MM.1S (cell line): Measurements from ENCODE around the gene CNPY1.

Experiments used
- DNase-seq: peaks from one replicate; pipeline ENCODE4 v3.0.0-alpha.2; 2015
- H2AFZ ChIP-seq: fragments of 300-600 bp; sonication (generic); 2 replicates; pipeline ENCODE4 v1.6.0; 2016; ENCODE audit warnings: antibody characterized with exemption, low read length
- H3F3A ChIP-seq: fragments of 300-600 bp; sonication (generic); 2 replicates; pipeline ENCODE4 v1.6.1; 2016; ENCODE audit warnings: mild to moderate bottlenecking, antibody characterized with exemption, low read length, moderate library complexity, mixed read lengths; ENCODE audit not compliant: insufficient read depth
- H3K27ac ChIP-seq: fragments of 300-600 bp; sonication (generic); 2 replicates; pipeline ENCODE4 v1.5.1; 2016; ENCODE audit warnings: mild to moderate bottlenecking, low read length
- H3K27me3 ChIP-seq: fragments of 300-600 bp; sonication (generic); replicated peaks from 2 replicates; pipeline ENCODE4 v1.6.0; 2016; ENCODE audit warnings: low read length; ENCODE audit not compliant: insufficient read depth
- H3K36me3 ChIP-seq: fragments of 300-600 bp; sonication (generic); replicated peaks from 2 replicates; pipeline ENCODE4 v1.6.1; 2016; ENCODE audit warnings: mild to moderate bottlenecking, low read length, mixed read lengths; ENCODE audit not compliant: insufficient read depth
- H3K4me1 ChIP-seq: fragments of 300-600 bp; sonication (generic); 2 replicates; pipeline ENCODE4 v1.6.1; 2016; ENCODE audit warnings: low read length, mixed read lengths
- H3K4me2 ChIP-seq: fragments of 300-600 bp; sonication (generic); 2 replicates; pipeline ENCODE4 v1.6.0; 2016; ENCODE audit warnings: low read depth, low read length
- H3K4me3 ChIP-seq: fragments of 300-600 bp; sonication (generic); 2 replicates; pipeline ENCODE4 v1.5.1; 2016; ENCODE audit warnings: low read length, mixed read lengths
- H3K79me2 ChIP-seq: fragments of 300-600 bp; sonication (generic); 2 replicates; pipeline ENCODE4 v1.6.1; 2016; ENCODE audit warnings: mixed run types, low read length, mixed read lengths
- H3K9ac ChIP-seq: fragments of 300-600 bp; sonication (generic); 2 replicates; pipeline ENCODE4 v1.6.1; 2016; ENCODE audit warnings: low read length, mixed read lengths
- H3K9me2 ChIP-seq: fragments of 300-600 bp; sonication (generic); replicated peaks from 2 replicates; pipeline ENCODE4 v1.6.1; 2016; ENCODE audit warnings: mild to moderate bottlenecking, low read length, mixed read lengths; ENCODE audit not compliant: insufficient read depth
- H3K9me3 ChIP-seq: fragments of 300-600 bp; sonication (generic); replicated peaks from 2 replicates; pipeline ENCODE4 v1.6.1; 2016; ENCODE audit warnings: mild to moderate bottlenecking, low read length, mixed read lengths; ENCODE audit not compliant: insufficient read depth
- H4K20me1 ChIP-seq: fragments of 300-600 bp; sonication (generic); 2 replicates; pipeline ENCODE4 v1.6.1; 2016; ENCODE audit warnings: mild to moderate bottlenecking, low read length, moderate library complexity, mixed read lengths; ENCODE audit not compliant: insufficient read depth
- CTCF ChIP-seq: fragments of 300-600 bp; sonication (generic); IDR thresholded peaks from 2 replicates; pipeline ENCODE4 v1.5.1; 2016; ENCODE audit warnings: antibody characterized with exemption, low read length, mixed read lengths
- EZH2 ChIP-seq: fragments of 300-600 bp; sonication (generic); optimal IDR thresholded peaks from 2 replicates; pipeline ENCODE3; 2017; ENCODE audit warnings: low read depth, mild to moderate bottlenecking, antibody characterized with exemption, low read length, mixed read lengths
- EZH2phosphoT487 ChIP-seq: fragments of 300-600 bp; sonication (generic); IDR thresholded peaks from 2 replicates; pipeline ENCODE4 v1.6.1; 2018; ENCODE audit warnings: antibody characterized with exemption, low read length

Gene CNPY1

GRCh38 chr7:155482511-155483183, 63.7 kb downstream of the CNPY1 start:
- Histone ChIP-seq H2AFZ (peak overlapping the region; percentile 20), H3K36me3 (no peaks in the 10 kb centered on the region), H3K4me3 (peak overlapping the region; percentile 10; the same call in 1 of the 2 replicates), H4K20me1 (no peaks in the 10 kb centered on the region), H3F3A (no peaks in the 10 kb centered on the region), H3K27ac (no peak overlapping the region), H3K9me3 (no peaks in the 10 kb centered on the region), H3K27me3 (0 out of 2 replicates have a peak, but pooled peaks cover 17% of the 10 kb centered on the region), H3K4me1 (peaks cover 22% of the 10 kb centered on the region), H3K79me2 (no peaks in the 10 kb centered on the region), H3K9me2 (no peaks in the 10 kb centered on the region), H3K9ac (no peak overlapping the region), H3K4me2 (peak overlapping the region; percentile 68)
- DNase-seq, result peak; percentile 78
- TF ChIP-seq EZH2phosphoT487 (no peak), EZH2 (no peak), CTCF (no peak)

GRCh38 chr7:155481764-155482163, 64.6 kb downstream of the CNPY1 start:
- Histone ChIP-seq H2AFZ (no peak overlapping the region), H3K9me3 (no peaks in the 10 kb centered on the region), H3K4me1 (peaks cover 26% of the 10 kb centered on the region), H3K4me2 (no peak overlapping the region), H3K79me2 (no peaks in the 10 kb centered on the region), H3K9ac (no peak overlapping the region), H3K9me2 (no peaks in the 10 kb centered on the region), H4K20me1 (no peaks in the 10 kb centered on the region), H3K27ac (no peak overlapping the region), H3K4me3 (no peak overlapping the region), H3K27me3 (0 out of 2 replicates have a peak, but pooled peaks cover 18% of the 10 kb centered on the region), H3K36me3 (no peaks in the 10 kb centered on the region), H3F3A (no peaks in the 10 kb centered on the region)
- no peak for TF ChIP-seq EZH2
- TF ChIP-seq CTCF, result no peak
- TF ChIP-seq EZH2phosphoT487, result no peak
- DNase-seq, result no peak

GRCh38 chr7:155477476-155477875, 68.9 kb downstream of the CNPY1 start:
- no peaks in the 10 kb centered on the region for H3K36me3 ChIP-seq
- H3K4me1 ChIP-seq, result peaks cover 17% of the 10 kb centered on the region
- H3K9me2 ChIP-seq, result no peaks in the 10 kb centered on the region
- H3F3A ChIP-seq, result no peaks in the 10 kb centered on the region
- H3K9ac ChIP-seq, result no peak overlapping the region
- H4K20me1 ChIP-seq, result no peaks in the 10 kb centered on the region
- no peak overlapping the region for H2AFZ ChIP-seq
- TF ChIP-seq EZH2, result no peak
- TF ChIP-seq EZH2phosphoT487, result no peak
- no peak for TF ChIP-seq CTCF
- DNase-seq, result peak; percentile 75
- peaks cover 58% of the 10 kb centered on the region for H3K27me3 ChIP-seq
- no peaks in the 10 kb centered on the region for H3K9me3 ChIP-seq
- no peaks in the 10 kb centered on the region for H3K79me2 ChIP-seq
- no peak overlapping the region for H3K27ac ChIP-seq
- no peak overlapping the region for H3K4me3 ChIP-seq
- H3K4me2 ChIP-seq, result peak overlapping the region; percentile 15; the same call in 1 of the 2 replicates
